PC-3 (cell line): ENCODE measurements around the gene S1PR2. TPM values are rescaled to one million over a fixed set of nuclear protein-coding genes. Genes with fewer than 3 reads are reported as not detected.

Experiments used
- ATAC-seq: fragments of 200-7000 bp; cut with Tn5 transposase; 2 replicates; pipeline ENCODE4 v1.9.1; 2020; ENCODE audit warnings: mild to moderate bottlenecking, moderate library complexity
- BruUV-seq: library from RNA; stranded (reverse); fragments of 400-500 nt; replicated peaks from 2 replicates; lab custom pipeline; 2021; lab: Mats Ljungman, UMichigan
- CTCF ChIA-PET: fragments of 300-600 bp; sonication (Branson Sonifier 250); formaldehyde crosslinking; loops from one replicate; lab custom pipeline; 2022; ENCODE audit warnings: antibody characterized with exemption; lab: Charles Lee
- POLR2A ChIA-PET: fragments of 300-600 bp; sonication (Branson Sonifier 250); formaldehyde crosslinking; loops from one replicate; lab custom pipeline; 2022; ENCODE audit warnings: antibody characterized with exemption; ENCODE audit not compliant: unreplicated experiment; lab: Charles Lee
- DNase-seq: peaks from one replicate; pipeline ENCODE4 v3.0.0-alpha.2; 2015
- H2AFZ ChIP-seq: fragments of 300-600 bp; sonication (generic); 2 replicates; pipeline ENCODE4 v1.6.0; 2016; ENCODE audit warnings: antibody characterized with exemption, low read length
- H3F3A ChIP-seq: fragments of 300-600 bp; sonication (generic); one replicate; pipeline ENCODE4 v1.6.0; 2017; ENCODE audit warnings: antibody characterized with exemption, low read length, control low read depth, mild to moderate bottlenecking; ENCODE audit not compliant: unreplicated experiment
- H3K27ac ChIP-seq: fragments of 300-600 bp; sonication (generic); 2 replicates; pipeline ENCODE4 v1.5.1; 2016; ENCODE audit warnings: mild to moderate bottlenecking, low read length
- H3K27me3 ChIP-seq: fragments of 300-600 bp; sonication (generic); 2 replicates; pipeline ENCODE4 v1.6.1; 2016; ENCODE audit warnings: low read length, mixed read lengths
- H3K36me3 ChIP-seq: fragments of 300-600 bp; sonication (generic); 2 replicates; pipeline ENCODE4 v1.6.1; 2016; ENCODE audit warnings: low read depth, mixed run types, low read length, mixed read lengths
- H3K4me1 ChIP-seq: fragments of 300-600 bp; sonication (generic); 2 replicates; pipeline ENCODE4 v1.5.1; 2016; ENCODE audit warnings: low read length; ENCODE audit not compliant: insufficient read depth
- H3K4me2 ChIP-seq: fragments of 300-600 bp; sonication (generic); 2 replicates; pipeline ENCODE4 v1.6.0; 2016; ENCODE audit warnings: low read length
- H3K4me3 ChIP-seq: fragments of 300-600 bp; sonication (generic); 2 replicates; pipeline ENCODE4 v1.5.1; 2016; ENCODE audit warnings: mild to moderate bottlenecking, low read length, mixed read lengths
- H3K79me2 ChIP-seq: fragments of 300-600 bp; sonication (generic); 2 replicates; pipeline ENCODE4 v1.6.1; 2017; ENCODE audit warnings: low read length, mixed read lengths
- H3K9ac ChIP-seq: fragments of 300-600 bp; sonication (generic); 2 replicates; pipeline ENCODE4 v1.6.0; 2016; ENCODE audit warnings: mild to moderate bottlenecking, low read length
- H3K9me2 ChIP-seq: fragments of 300-600 bp; sonication (generic); replicated peaks from 2 replicates; pipeline ENCODE4 v1.6.1; 2016; ENCODE audit warnings: mixed run types, low read length, mixed read lengths
- H3K9me3 ChIP-seq: fragments of 300-600 bp; sonication (generic); 2 replicates; pipeline ENCODE4 v1.6.1; 2016; ENCODE audit warnings: low read length, mixed read lengths
- H4K20me1 ChIP-seq: fragments of 300-600 bp; sonication (generic); 2 replicates; pipeline ENCODE4 v1.6.1; 2016; ENCODE audit warnings: low read length, mixed read lengths
- CTCF ChIP-seq: fragments of 300-600 bp; sonication (generic); conservative IDR thresholded peaks from 2 replicates; pipeline ENCODE4 v1.5.1; 2017; ENCODE audit warnings: antibody characterized with exemption, low read depth, mild to moderate bottlenecking, low read length
- EZH2 ChIP-seq: fragments of 300-600 bp; sonication (generic); IDR thresholded peaks from one replicate; pipeline ENCODE4 v1.6.1; 2017; ENCODE audit warnings: antibody characterized with exemption, mild to moderate bottlenecking, low read length; ENCODE audit not compliant: unreplicated experiment
- EZH2phosphoT487 ChIP-seq: fragments of 300-600 bp; sonication (generic); IDR thresholded peaks from 2 replicates; pipeline ENCODE4 v1.6.1; 2018; ENCODE audit warnings: mild to moderate bottlenecking, antibody characterized with exemption, low read length, borderline replicate concordance
- intact Hi-C: fragments of 100-400 bp; cut with micrococcal nuclease; formaldehyde crosslinking; loops from 2 replicates; pipeline ENCODE4 v1.9.0; 2023
- total RNA-seq: library from RNA; depleted of rRNA; stranded (reverse); fragments of >200 nt; gene quantifications from 2 replicates; pipeline ENCODE4 v1.2.3, GENCODE V29; 2014

S1PR2 gene
- total RNA-seq, 1 experiment from 2014 or later, result 4.1 TPM

DNA sequence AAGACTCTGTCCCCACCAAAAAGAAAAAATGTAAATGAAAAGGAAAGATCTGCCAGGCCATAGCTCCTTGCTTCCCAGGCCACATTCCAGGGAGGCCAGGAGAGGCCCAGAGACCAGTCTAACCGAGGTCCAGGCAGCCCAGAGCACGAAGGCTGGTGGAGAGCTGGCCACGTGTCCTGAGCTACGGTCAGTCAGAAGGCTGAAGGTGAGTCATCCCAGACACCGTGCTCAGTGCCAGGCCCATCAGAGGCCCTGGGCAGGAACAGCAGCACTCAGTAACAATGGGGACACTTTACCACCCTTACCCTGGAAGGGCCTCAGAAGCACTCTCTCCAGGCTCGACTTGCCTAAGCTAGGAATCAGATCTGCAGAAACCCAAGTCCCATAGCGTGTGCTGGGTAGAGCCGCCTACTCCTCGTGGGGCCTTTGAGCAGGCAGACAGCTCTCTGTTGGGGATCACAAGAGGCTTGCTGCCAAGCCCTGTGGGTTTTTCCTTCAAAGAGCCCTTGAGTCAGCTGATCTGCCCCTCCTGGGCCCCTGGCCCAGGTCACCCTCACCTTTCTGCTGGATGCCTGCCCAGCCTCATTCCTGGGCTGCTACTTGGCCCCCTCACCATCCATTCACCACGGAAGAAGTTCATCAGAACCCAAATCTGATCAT, 24.8 kb downstream of the S1PR2 start:
- no peak overlapping the region for H2AFZ ChIP-seq
- H3K4me3 ChIP-seq, result no peak overlapping the region
- H3K9me2 ChIP-seq, result no peaks in the 10 kb centered on the region
- no peak overlapping the region for H3K4me2 ChIP-seq
- no peaks in the 10 kb centered on the region for H3K9me3 ChIP-seq
- no peak overlapping the region for H3K9ac ChIP-seq
- H3K79me2 ChIP-seq, result no peaks in the 10 kb centered on the region
- intact Hi-C loops, result no loop called here
- DNase-seq (peak; percentile 51), ATAC-seq (peak; percentile 72)
- H3K27me3 ChIP-seq, result no peaks in the 10 kb centered on the region
- BruUV-seq, result no TSS peak
- TF ChIP-seq EZH2phosphoT487, result no peak
- TF ChIP-seq CTCF, result no peak
- TF ChIP-seq EZH2, result no peak
- CTCF ChIA-PET, result interaction anchor here (1.0 kb wide), 1 partner anchor 276 kb away, joined by 3 read pairs; no protein-coding TSS in a partner anchor
- POLR2A ChIA-PET, result no interaction called here
- H3K27ac ChIP-seq, result no peak overlapping the region
- H3K4me1 ChIP-seq, result peaks cover 21% of the 10 kb centered on the region
- H4K20me1 ChIP-seq, result no peaks in the 10 kb centered on the region
- H3K36me3 ChIP-seq, result no peaks in the 10 kb centered on the region
- no peaks in the 10 kb centered on the region for H3F3A ChIP-seq

- intact Hi-C loops, result no loop called here
- no TSS peak for BruUV-seq
- ATAC-seq (no peak), DNase-seq (no peak)
- no peak overlapping the region for H3K9ac ChIP-seq
- H3F3A ChIP-seq, result no peaks in the 10 kb centered on the region
- no peaks in the 10 kb centered on the region for H3K36me3 ChIP-seq
- ChIA-PET CTCF (interaction anchor here (1.0 kb wide), 1 partner anchor 275 kb away, joined by 3 read pairs; no protein-coding TSS in a partner anchor), POLR2A (no interaction called here)
- no peaks in the 10 kb centered on the region for H3K27me3 ChIP-seq
- H3K27ac ChIP-seq, result no peak overlapping the region
- H3K4me3 ChIP-seq, result no peak overlapping the region
- TF ChIP-seq EZH2phosphoT487, result no peak
- no peak for TF ChIP-seq CTCF
- no peak for TF ChIP-seq EZH2
- no peak overlapping the region for H2AFZ ChIP-seq
- H3K9me2 ChIP-seq, result no peaks in the 10 kb centered on the region
- H4K20me1 ChIP-seq, result no peaks in the 10 kb centered on the region
- H3K79me2 ChIP-seq, result no peaks in the 10 kb centered on the region
- peaks cover 21% of the 10 kb centered on the region for H3K4me1 ChIP-seq
- no peaks in the 10 kb centered on the region for H3K9me3 ChIP-seq
- no peak overlapping the region for H3K4me2 ChIP-seq
These were observed 25.5 kb downstream of the S1PR2 start for GRCh38 chr19:10205636-10206035.

DNA sequence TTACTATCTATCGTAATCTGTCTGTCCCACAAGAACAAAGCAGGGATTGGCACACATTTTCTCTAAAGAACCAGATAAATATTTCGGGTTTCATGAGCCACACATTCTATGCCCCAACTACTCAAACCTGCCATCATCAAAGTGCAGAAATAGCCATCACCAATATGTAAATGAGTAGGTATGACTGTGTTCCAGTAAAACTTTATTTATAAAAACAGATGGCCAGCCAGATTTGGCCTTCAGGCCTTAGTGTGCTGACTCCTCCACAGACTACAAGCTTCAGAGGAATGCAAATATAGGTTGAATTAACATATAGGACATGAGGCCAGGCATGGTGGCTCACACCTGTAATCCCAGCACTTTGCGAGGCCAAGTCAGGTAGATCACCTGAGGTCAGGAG, 27.4 kb downstream of the S1PR2 start:
- no peak overlapping the region for H3K27ac ChIP-seq
- no peak overlapping the region for H3K4me3 ChIP-seq
- no peaks in the 10 kb centered on the region for H3K9me3 ChIP-seq
- no peaks in the 10 kb centered on the region for H3K27me3 ChIP-seq
- ATAC-seq, result no peak
- no peak for DNase-seq
- intact Hi-C loops, result no loop called here
- H3K4me2 ChIP-seq, result no peak overlapping the region
- no peaks in the 10 kb centered on the region for H3K9me2 ChIP-seq
- no peak for TF ChIP-seq EZH2phosphoT487
- TF ChIP-seq EZH2, result no peak
- TF ChIP-seq CTCF, result no peak
- BruUV-seq, result no TSS peak
- peaks cover 10% of the 10 kb centered on the region for H3K4me1 ChIP-seq
- POLR2A ChIA-PET, result no interaction called here
- H3K79me2 ChIP-seq, result no peaks in the 10 kb centered on the region
- no peaks in the 10 kb centered on the region for H3F3A ChIP-seq
- CTCF ChIA-PET, result no interaction called here
- H4K20me1 ChIP-seq, result no peaks in the 10 kb centered on the region
- H3K9ac ChIP-seq, result no peak overlapping the region
- no peak overlapping the region for H2AFZ ChIP-seq
- H3K36me3 ChIP-seq, result no peaks in the 10 kb centered on the region
